H1 (cell line): ENCODE measurements around the gene ASXL2. TPM values are rescaled to one million over a fixed set of nuclear protein-coding genes. Genes with fewer than 3 reads are reported as not detected.

Experiments used
- CTCF ChIA-PET: fragments of 300-600 bp; sonication (Branson Sonifier 250); formaldehyde crosslinking; loops from one replicate; lab custom pipeline; 2021; ENCODE audit not compliant: partially characterized antibody; lab: Charles Lee
- POLR2A ChIA-PET: fragments of 300-600 bp; sonication (Branson Sonifier 250); formaldehyde crosslinking; loops from one replicate; lab custom pipeline; 2021; ENCODE audit warnings: inconsistent platforms; ENCODE audit not compliant: partially characterized antibody; lab: Charles Lee
- DNase-seq, 2 experiments: peaks; one replicate each; pipeline versions ENCODE4 v3.0.0 to v3.0.0-alpha.2; 2010 to 2022; ENCODE audit warnings: low spot score in 2 of 2, low read depth in 1 of 2, mixed read lengths in 1 of 2
- FAIRE-seq: peaks from 2 replicates; lab custom pipeline; 2011; peaks lifted over from hg19 to GRCh38; lab: Jason Lieb, UNC
- H2AFZ ChIP-seq: 2 replicates; pipeline ENCODE4 v1.8.1; 2012; ENCODE audit warnings: low read length, inconsistent platforms
- H2AK5ac ChIP-seq: 2 replicates; pipeline ENCODE4 v1.6.1; 2013; ENCODE audit warnings: low read depth, low read length
- H2BK120ac ChIP-seq: replicated peaks from 2 replicates; pipeline ENCODE3; 2013; ENCODE audit warnings: low read depth, low read length, inconsistent platforms
- H2BK12ac ChIP-seq: 2 replicates; pipeline ENCODE4 v1.6.1; 2013; ENCODE audit warnings: low read depth, low read length
- H2BK15ac ChIP-seq: 2 replicates; pipeline ENCODE4 v1.6.1; 2013; ENCODE audit warnings: low read length
- H2BK20ac ChIP-seq: 2 replicates; pipeline ENCODE4 v1.6.1; 2013; ENCODE audit warnings: low read length
- H2BK5ac ChIP-seq: 2 replicates; pipeline ENCODE4 v1.6.1; 2013; ENCODE audit warnings: low read depth, low read length
- H3K14ac ChIP-seq: 2 replicates; pipeline ENCODE4 v1.6.1; 2013; ENCODE audit warnings: inconsistent platforms; ENCODE audit not compliant: insufficient read length
- H3K18ac ChIP-seq: 2 replicates; pipeline ENCODE4 v1.6.1; 2013; ENCODE audit warnings: low read length; ENCODE audit errors: extremely low read depth
- H3K23ac ChIP-seq: 2 replicates; pipeline ENCODE4 v1.6.1; 2013; ENCODE audit warnings: inconsistent platforms; ENCODE audit not compliant: insufficient read length
- H3K23me2 ChIP-seq: 2 replicates; pipeline ENCODE4 v1.6.1; 2013; ENCODE audit warnings: low read depth, low read length
- H3K27ac ChIP-seq: 2 replicates; pipeline ENCODE4 v1.6.1; 2011; ENCODE audit warnings: low read depth, low read length, inconsistent platforms
- H3K27me3 ChIP-seq, 4 experiments: replicated peaks in 1 of 4; 1 replicate in 1 of 4; 2 replicates in 3 of 4; pipeline versions ENCODE4 v1.6.1 to v1.8.1; 2011 to 2013; ENCODE audit warnings: low read length in 3 of 4, mild to moderate bottlenecking in 3 of 4, inconsistent platforms in 2 of 4, mixed read lengths in 2 of 4, moderate library complexity in 1 of 4; ENCODE audit not compliant: control insufficient read depth in 3 of 4, insufficient read depth in 3 of 4; ENCODE audit errors: extremely low read depth in 1 of 4
- H3K36me3 ChIP-seq, 4 experiments: 2 replicates each; pipeline versions ENCODE4 v1.6.1 to v1.8.1; 2011 to 2013; ENCODE audit warnings: mild to moderate bottlenecking in 4 of 4, low read length in 3 of 4, moderate library complexity in 2 of 4, control low read depth in 1 of 4, inconsistent platforms in 1 of 4; ENCODE audit not compliant: insufficient read depth in 4 of 4, control insufficient read depth in 2 of 4
- H3K4ac ChIP-seq: replicated peaks from 2 replicates; pipeline ENCODE3; 2013; ENCODE audit warnings: low read length, low read depth, mixed read lengths, inconsistent platforms; ENCODE audit not compliant: insufficient read length
- H3K4me1 ChIP-seq, 4 experiments: replicated peaks in 1 of 4; 1 replicate in 1 of 4; 2 replicates in 3 of 4; pipeline versions ENCODE4 v1.6.1 to v1.8.1; 2011 to 2013; ENCODE audit warnings: low read length in 3 of 4, inconsistent platforms in 2 of 4, mixed read lengths in 1 of 4; ENCODE audit not compliant: insufficient read depth in 4 of 4, control insufficient read depth in 3 of 4
- H3K4me2 ChIP-seq, 2 experiments: 2 replicates each; pipeline versions ENCODE4 v1.6.1 to v1.8.1; 2011 to 2013; ENCODE audit warnings: low read depth in 2 of 2, low read length in 2 of 2, control low read depth in 1 of 2, inconsistent platforms in 1 of 2, mild to moderate bottlenecking in 1 of 2; ENCODE audit not compliant: insufficient read depth in 1 of 2
- H3K4me3 ChIP-seq, 4 experiments: fragments of 200-600, 300-600 bp in 1 of 4; sonication (generic), shearing (Covaris generic), sonication (Bioruptor Twin) in 1 of 4; 2 replicates each; pipeline versions ENCODE4 v1.5.1 to v1.8.1; 2011 to 2016; ENCODE audit warnings: low read length in 4 of 4, low read depth in 3 of 4, control low read depth in 2 of 4, inconsistent platforms in 2 of 4, mild to moderate bottlenecking in 2 of 4, mixed read lengths in 1 of 4, moderate library complexity in 1 of 4; ENCODE audit not compliant: insufficient read depth in 2 of 4; ENCODE audit errors: extremely low read depth in 1 of 4
- H3K56ac ChIP-seq: replicated peaks from 2 replicates; pipeline ENCODE3; 2013; ENCODE audit warnings: low read depth, mild to moderate bottlenecking, mixed read lengths, low read length, inconsistent platforms; ENCODE audit not compliant: insufficient read length
- H3K79me1 ChIP-seq: 2 replicates; pipeline ENCODE4 v1.6.1; 2013; ENCODE audit warnings: low read depth, low read length, control low read depth
- H3K79me2 ChIP-seq, 2 experiments: 2 replicates each; pipeline versions ENCODE4 v1.6.1 to v1.8.1; 2012 to 2013; ENCODE audit warnings: low read length in 2 of 2, mild to moderate bottlenecking in 2 of 2, inconsistent platforms in 1 of 2; ENCODE audit not compliant: insufficient read depth in 2 of 2, control insufficient read depth in 1 of 2
- H3K9ac ChIP-seq, 4 experiments: replicated peaks in 1 of 4; 1 replicate in 1 of 4; 2 replicates in 3 of 4; pipeline versions ENCODE4 v1.6.1 to v1.8.1; 2011 to 2013; ENCODE audit warnings: low read depth in 3 of 4, low read length in 3 of 4, control low read depth in 2 of 4, mild to moderate bottlenecking in 2 of 4, moderate library complexity in 2 of 4, inconsistent platforms in 1 of 4; ENCODE audit errors: extremely low read depth in 1 of 4
- H3K9me3 ChIP-seq, 2 experiments: 2 replicates each; pipeline versions ENCODE4 v1.6.1 to v1.8.1; 2012 to 2013; ENCODE audit warnings: mild to moderate bottlenecking in 2 of 2, moderate library complexity in 2 of 2, control low read depth in 1 of 2, inconsistent platforms in 1 of 2, low read depth in 1 of 2, low read length in 1 of 2, mixed read lengths in 1 of 2; ENCODE audit not compliant: insufficient read depth in 2 of 2
- H4K20me1 ChIP-seq, 2 experiments: replicated peaks in 1 of 2; 2 replicates each; pipeline versions ENCODE3 to v1.8.1; 2011 to 2013; ENCODE audit warnings: inconsistent platforms in 2 of 2, low read length in 2 of 2, mild to moderate bottlenecking in 1 of 2; ENCODE audit not compliant: insufficient read depth in 2 of 2, control insufficient read depth in 1 of 2
- H4K5ac ChIP-seq: 2 replicates; pipeline ENCODE4 v1.6.1; 2013; ENCODE audit warnings: low read length, low read depth, mixed read lengths, inconsistent platforms; ENCODE audit not compliant: insufficient read length
- H4K8ac ChIP-seq: 2 replicates; pipeline ENCODE4 v1.8.0; 2013; ENCODE audit warnings: mild to moderate bottlenecking, moderate library complexity, low read length, inconsistent platforms; ENCODE audit not compliant: insufficient read depth; ENCODE audit errors: extremely low read depth
- H4K91ac ChIP-seq: replicated peaks from 2 replicates; pipeline ENCODE3; 2013; ENCODE audit warnings: low read length, mixed read lengths, inconsistent platforms; ENCODE audit not compliant: insufficient read length
- CTBP2 ChIP-seq: IDR thresholded peaks from 2 replicates; pipeline ENCODE4 v1.7.0; 2011; ENCODE audit warnings: borderline replicate concordance, mild to moderate bottlenecking, moderate library complexity, mixed read lengths, low read length; ENCODE audit not compliant: insufficient read depth, insufficient read length
- EP300 ChIP-seq, 2 experiments: IDR thresholded peaks; 1 replicate in 1 of 2; 2 replicates in 1 of 2; pipeline ENCODE4 v1.6.1; 2011 to 2012; ENCODE audit warnings: low read depth in 2 of 2, low read length in 2 of 2, mild to moderate bottlenecking in 2 of 2, borderline replicate concordance in 1 of 2, inconsistent platforms in 1 of 2, moderate library complexity in 1 of 2
- PHF8 ChIP-seq: fragments of 200-600 bp; sonication (generic); conservative IDR thresholded peaks from 2 replicates; pipeline ENCODE4 v1.7.1; 2012; ENCODE audit warnings: low read depth, mild to moderate bottlenecking, inconsistent platforms, low read length, moderate library complexity
- RNF2 ChIP-seq: fragments of 200-900, 300-1000 bp; sonication (generic); IDR thresholded peaks from 2 replicates; pipeline ENCODE4 v1.7.1; 2016; ENCODE audit warnings: borderline replicate concordance, low read depth, mild to moderate bottlenecking, antibody characterized with exemption, low read length; ENCODE audit not compliant: poor library complexity, severe bottlenecking; ENCODE audit errors: missing control alignments
- WGBS, 2 experiments: shearing (Covaris generic) in 1 of 2; methylation state at CpG; one replicate each; pipeline versions ENCODE4 v1.1.6 to v1.1.7; 2013 to 2015; ENCODE audit warnings: low lambda C conversion rate in 2 of 2, mixed read lengths in 2 of 2, inconsistent platforms in 1 of 2, low coverage in 1 of 2, missing lambda C conversion rate in 1 of 2; ENCODE audit not compliant: insufficient replicate concordance in 2 of 2, insufficient coverage in 1 of 2, insufficient read length in 1 of 2; ENCODE audit errors: extremely low coverage in 1 of 2, missing lambda C conversion rate in 1 of 2; 5-methylcytosine and 5-hydroxymethylcytosine counted together
- polyA plus RNA-seq, 7 experiments: library from polyadenylated mRNA; depleted of rRNA in 3 of 7; stranded (reverse) in 5 of 7; unstranded in 2 of 7; fragments of >200 nt in 5 of 7; fragments of 200-250 nt in 2 of 7; gene quantifications; 1 replicate in 5 of 7; 2 replicates in 1 of 7; 4 replicates in 1 of 7; pipeline versions ENCODE4 v1.2.1 to v1.2.3, GENCODE V29; 2011 to 2013; ENCODE audit warnings: missing spikeins in 2 of 7, mixed read lengths in 2 of 7
- total RNA-seq: library from RNA; stranded (reverse); fragmentation: NEBNext Ultra II Directional; extraction: Animal tissue kit (Norgen Biotek cat#: 25700); gene quantifications from 2 replicates; pipeline ENCODE4 v1.2.1, GENCODE V29; 2021

The ASXL2 gene
- total and polyA plus RNA-seq, 2 of the 8 experiments (the other 6 are each of a cell fraction or from before 2014, with no cell fraction given) = 7.2 to 41.3 TPM

DNA sequence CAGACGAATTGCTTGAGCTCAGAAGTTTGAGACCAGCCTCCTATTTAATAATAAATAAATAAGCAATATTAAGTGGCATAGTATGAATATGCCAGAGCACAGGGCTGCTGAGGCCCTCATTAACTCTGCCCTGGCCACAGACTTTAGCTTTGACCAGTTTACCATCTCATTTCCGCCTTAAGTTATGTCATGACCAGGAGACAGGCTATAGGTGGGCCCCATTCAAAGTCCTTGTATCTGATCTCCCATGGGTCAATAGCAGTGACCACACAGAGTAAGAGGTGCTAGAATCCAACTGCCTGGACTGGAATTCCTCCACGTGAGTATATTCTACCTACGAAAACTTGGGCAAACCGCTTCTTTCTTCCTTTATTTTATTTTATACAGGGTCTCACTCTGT, 13.4 kb upstream of the ASXL2 start:
- Histone ChIP-seq H2BK20ac (no peak overlapping the region), H3K18ac (no peak overlapping the region), H3K36me3 (no peaks in the 10 kb centered on the region), H3K79me1 (no peaks in the 10 kb centered on the region), H3K56ac (no peak overlapping the region), H2BK5ac (no peak overlapping the region), H3K27me3 (no peaks in the 10 kb centered on the region), H4K20me1 (no peaks in the 10 kb centered on the region), H3K23ac (no peak overlapping the region), H3K14ac (no peak overlapping the region), H3K79me2 (no peaks in the 10 kb centered on the region), H3K23me2 (no peaks in the 10 kb centered on the region; the same call in 1 of the 2 replicates), H2AK5ac (no peak overlapping the region), H4K91ac (no peak overlapping the region), H3K4me3 (no peak overlapping the region), H3K4me2 (no peak overlapping the region), H3K27ac (no peak overlapping the region), H2AFZ (no peak overlapping the region), H2BK12ac (no peak overlapping the region), H3K9ac (no peak overlapping the region), H2BK15ac (no peak overlapping the region), H4K5ac (no peak overlapping the region), H2BK120ac (no peak overlapping the region), H4K8ac (no peak overlapping the region), H3K9me3 (no peaks in the 10 kb centered on the region), H3K4ac (no peak overlapping the region), H3K4me1 (peaks cover 0 to 2% (median under 1%) of the 10 kb centered on the region in 4 experiments; a peak in 2 of 7 replicates)
- FAIRE-seq = no peak
- DNase-seq = no peak
- no peak for TF ChIP-seq EP300 (IDR thresholded peaks at IDR 0.05; ENCODE audit: borderline replicate concordance in 1 of 2, low read depth in 2 of 2, low read length in 2 of 2)
- TF ChIP-seq CTBP2 = no peak
- TF ChIP-seq RNF2 = no peak
- TF ChIP-seq PHF8 = no peak
- POLR2A ChIA-PET = no interaction called here
- CTCF ChIA-PET = interaction anchor here (0.6 to 1.4 kb wide), 4 partner anchors 10 to 174 kb away, joined by 3 to 4 read pairs (median 3); no protein-coding TSS in a partner anchor
- WGBS, 2 experiments = 94% methylated on average over 5 of the region's 5 CpGs; no CpG with 5 or more reads in 1 of the 2 experiments
